HUDEP-2 (cell line): ENCODE measurements around the gene PGM1.
A peak's percentile ranks its signal among the peaks of the same experiment; 100 is the strongest.
"Not testable (repeated sequence)": the region's sequence is repeated elsewhere in the genome, so short reads cannot be mapped to it uniquely, and the experiment has no call there.

Source experiments
- DNase-seq, 76 experiments: peaks; one replicate each; lab custom pipeline; 2025; ENCODE audit not compliant: unreplicated experiment in 76 of 76; lab: John Stamatoyannopoulos, UW

Gene PGM1

GRCh38 chr1:63593303-63593885 is at the start of gene PGM1:
TSS of gene PGM1 (plus strand) at chr1:63593411. CDS start at chr1:63593489, 78 bp downstream.
- DNase-seq, result peak in 2 of 76 experiments; percentile 6 to 15

GRCh38 chr1:63545780-63546179 is 47.4 kb upstream of the PGM1 start:
- no peak for DNase-seq

- DNase-seq, result no peak
Measured at GRCh38 chr1:63547621-63548294, 45.5 kb upstream of the PGM1 start.

- DNase-seq, result no peak
Measured at GRCh38 chr1:63548303-63548702, 44.9 kb upstream of the PGM1 start.

GRCh38 chr1:63548877-63549276 is 44.3 kb upstream of the PGM1 start:
- no peak for DNase-seq

- no peak for DNase-seq
Measured at GRCh38 chr1:63555480-63555879, 37.7 kb upstream of the PGM1 start.

- peak in 11 of 76 experiments; percentile 1 to 11 (median 4) for DNase-seq
Measured at GRCh38 chr1:63557365-63557987, 35.7 kb upstream of the PGM1 start.

GRCh38 chr1:63559357-63559756 is 33.9 kb upstream of the PGM1 start:
- DNase-seq, result no peak

- no peak for DNase-seq
Measured at GRCh38 chr1:63563745-63564144, 29.5 kb upstream of the PGM1 start.

GRCh38 chr1:63569068-63569467 is 24.1 kb upstream of the PGM1 start:
- no peak for DNase-seq

GRCh38 chr1:63569640-63570316 is 23.4 kb upstream of the PGM1 start:
- no peak for DNase-seq

- DNase-seq, result not testable (repeated sequence)
Measured at GRCh38 chr1:63572686-63573085, 20.5 kb upstream of the PGM1 start.

- not testable (repeated sequence) for DNase-seq
Measured at GRCh38 chr1:63574203-63574796, 18.9 kb upstream of the PGM1 start.

GRCh38 chr1:63575340-63575826 is 17.8 kb upstream of the PGM1 start:
- peak in 12 of 76 experiments; percentile 1 to 32 (median 10) for DNase-seq

- DNase-seq, result not testable (repeated sequence)
Measured at GRCh38 chr1:63586326-63586725, 6.9 kb upstream of the PGM1 start.

- DNase-seq, result no peak
Measured at GRCh38 chr1:63590166-63590560, 3.0 kb upstream of the PGM1 start.

- no peak for DNase-seq
Measured at GRCh38 chr1:63592536-63593302, 492 bp upstream of the PGM1 start.

- DNase-seq, result peak in 6 of 76 experiments; percentile 2 to 25 (median 7)
Measured at GRCh38 chr1:63593886-63594605, 835 bp downstream of the PGM1 start.

- no peak for DNase-seq
Measured at GRCh38 chr1:63595435-63595834, 2.2 kb downstream of the PGM1 start.
